Measurements from ENCODE around the gene TAOK3. TPM values are rescaled to one million over a fixed set of nuclear protein-coding genes. Genes with fewer than 3 reads are reported as not detected.

TAOK3 gene
- total and polyA plus RNA-seq, 2 donors (not counting 1 experiment from before 2014, with no cell fraction given) = 30.0 to 80.4 TPM

DNA sequence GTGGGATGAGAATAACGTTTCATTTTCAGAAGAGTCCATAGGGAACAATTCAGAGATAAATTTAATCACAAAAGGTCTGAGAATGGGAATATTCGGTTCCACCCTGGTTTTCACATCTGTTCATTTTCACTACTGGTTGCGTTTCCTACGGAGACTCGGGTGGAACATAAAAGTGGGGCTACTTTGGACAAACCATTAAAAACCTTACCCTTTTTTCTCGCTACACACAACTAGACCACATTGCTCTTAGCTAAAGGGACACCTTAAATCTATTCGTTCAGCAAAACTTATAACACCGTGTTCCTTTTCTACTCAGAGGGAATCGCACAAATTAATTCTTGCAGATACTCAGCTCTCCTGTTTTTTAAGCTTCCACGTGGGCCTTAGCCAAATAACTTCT lies 2.6 kb upstream of the TAOK3 start:
- ATAC-seq (ENCODE audit: low read depth) (no peak), DNase-seq (no peak)
- Histone ChIP-seq H4K20me1 (ENCODE audit: control insufficient read depth, insufficient read depth, low read length, poor library complexity, severe bottlenecking) (peaks cover 22% of the 10 kb centered on the region), H3K27ac (ENCODE audit: low read length in 2 of 2) (no peak overlapping the region), H3K27me3 (replicated peaks in 1 of 4; ENCODE audit: control extremely low read depth in 1 of 4, control insufficient read depth in 3 of 4, insufficient read depth in 4 of 4, low read length in 3 of 4) (no peaks in the 10 kb centered on the region), H3K4me1 (ENCODE audit: control insufficient read depth in 2 of 2, insufficient read depth in 2 of 2, low read length in 2 of 2) (peaks cover 30 to 43% of the 10 kb centered on the region in 2 donors), H3K9me3 (ENCODE audit: control extremely low read depth in 1 of 3, control insufficient read depth in 2 of 3, insufficient read depth in 1 of 3, low read length in 2 of 3) (no peaks in the 10 kb centered on the region), H3K36me3 (replicated peaks in 1 of 2; ENCODE audit: control extremely low read depth in 1 of 2, control insufficient read depth in 1 of 2, extremely low read depth in 1 of 2, insufficient read depth in 2 of 2, low read length in 1 of 2) (peaks cover 7 to 11% of the 10 kb centered on the region in 2 experiments), H2AFZ (ENCODE audit: insufficient read depth, low read depth, low read length, poor library complexity, severe bottlenecking) (peak overlapping the region; percentile 84), H3K4me2 (replicated peaks; ENCODE audit: low read depth, low read length, poor library complexity, severe bottlenecking) (peak overlapping the region; percentile 82), H3K79me2 (ENCODE audit: control insufficient read depth, insufficient read depth, low read length) (peaks cover 70% of the 10 kb centered on the region), H3K4me3 (ENCODE audit: control extremely low read depth in 1 of 5, extremely low read depth in 1 of 5, insufficient read depth in 1 of 5, low read depth in 2 of 5, low read length in 4 of 5) (no peak overlapping the region), H3K9ac (ENCODE audit: low read length) (peak overlapping the region; percentile 69)
- Mint-ChIP-seq H3K27me3 (no peaks in the 10 kb centered on the region), H3K4me1 (peaks cover 50% of the 10 kb centered on the region), H3K4me3 (peak overlapping the region; percentile 98), H3K27ac (peak overlapping the region; percentile 26), H3K9me3 (ENCODE audit: insufficient read depth) (no peaks in the 10 kb centered on the region)
- intact Hi-C loops (cut with micrococcal nuclease) = no loop called here
- CTCF ChIA-PET = interaction anchor here (0.7 to 7.8 kb wide), 35 partner anchors 8 to 313 kb away, joined by 3 to 221 read pairs (median 8); partner anchors contain the start of gene PEBP1
- POLR2A ChIA-PET = interaction anchor here (1.0 to 2.1 kb wide), 6 partner anchors 18 to 315 kb away, joined by 3 to 12 read pairs (median 5); partner anchors contain the start of gene PEBP1
- TF ChIP-seq CTCF (IDR thresholded peaks at IDR 0.05) (no peak), EZH2 (IDR thresholded peaks at IDR 0.05; ENCODE audit: borderline replicate concordance, insufficient read depth, low read depth, low read length, poor library complexity, severe bottlenecking) (no peak)
- WGBS (ENCODE audit: insufficient coverage) = 93% methylated on average over 8 of the region's 10 CpGs

DNA sequence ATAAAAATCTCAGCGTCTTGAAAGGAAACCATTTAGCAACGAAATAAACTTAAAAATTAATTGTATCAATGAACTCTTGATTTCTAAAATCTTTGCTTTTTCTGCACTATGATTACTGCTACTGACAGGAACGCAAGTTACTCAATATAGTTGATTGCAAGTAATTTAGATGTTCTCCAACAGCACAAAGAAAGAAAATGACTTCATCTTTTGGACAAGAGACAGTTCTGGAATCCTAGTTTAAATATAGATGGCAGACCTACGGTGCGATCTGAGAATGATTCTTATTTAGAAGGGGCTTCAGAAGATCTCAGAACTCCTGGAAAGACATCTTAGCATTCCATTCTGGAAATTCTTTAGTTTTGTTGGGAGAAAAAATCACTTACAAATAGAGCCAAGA lies 2.2 kb upstream of the TAOK3 start:
- DNase-seq = no peak
- Histone ChIP-seq H2AFZ (ENCODE audit: insufficient read depth, low read depth, low read length, poor library complexity, severe bottlenecking) (no peak overlapping the region), H3K9me3 (ENCODE audit: control extremely low read depth in 1 of 3, control insufficient read depth in 2 of 3, insufficient read depth in 1 of 3, low read length in 2 of 3) (no peaks in the 10 kb centered on the region), H4K20me1 (ENCODE audit: control insufficient read depth, insufficient read depth, low read length, poor library complexity, severe bottlenecking) (peaks cover 26% of the 10 kb centered on the region), H3K27ac (ENCODE audit: low read length in 2 of 2) (no peak overlapping the region), H3K4me1 (ENCODE audit: control insufficient read depth in 2 of 2, insufficient read depth in 2 of 2, low read length in 2 of 2) (peaks cover 32 to 43% of the 10 kb centered on the region in 2 donors), H3K36me3 (replicated peaks in 1 of 2; ENCODE audit: control extremely low read depth in 1 of 2, control insufficient read depth in 1 of 2, extremely low read depth in 1 of 2, insufficient read depth in 2 of 2, low read length in 1 of 2) (peaks cover 5 to 7% of the 10 kb centered on the region in 2 experiments), H3K4me3 (ENCODE audit: control extremely low read depth in 1 of 5, extremely low read depth in 1 of 5, insufficient read depth in 1 of 5, low read depth in 2 of 5, low read length in 4 of 5) (no peak overlapping the region), H3K9ac (ENCODE audit: low read length) (no peak overlapping the region), H3K4me2 (replicated peaks; ENCODE audit: low read depth, low read length, poor library complexity, severe bottlenecking) (no peak overlapping the region), H3K79me2 (ENCODE audit: control insufficient read depth, insufficient read depth, low read length) (peaks cover 72% of the 10 kb centered on the region), H3K27me3 (replicated peaks in 1 of 4; ENCODE audit: control extremely low read depth in 1 of 4, control insufficient read depth in 3 of 4, insufficient read depth in 4 of 4, low read length in 3 of 4) (no peaks in the 10 kb centered on the region)
- no CpG with 5 or more reads among the region's 5 CpGs for WGBS (ENCODE audit: insufficient coverage)
- ATAC-seq (ENCODE audit: low read depth) = no peak
- no peaks in the 10 kb centered on the region for H3K27me3 Mint-ChIP-seq
- H3K4me3 Mint-ChIP-seq = peak overlapping the region; percentile 55
- CTCF ChIA-PET = interaction anchor here (1.1 to 7.8 kb wide), 14 partner anchors 17 to 313 kb away, joined by 3 to 221 read pairs (median 11); no protein-coding TSS in a partner anchor
- POLR2A ChIA-PET = interaction anchor here (1.4 kb wide), 1 partner anchor 188 kb away, joined by 3 read pairs; no protein-coding TSS in a partner anchor
- TF ChIP-seq EZH2 (IDR thresholded peaks at IDR 0.05; ENCODE audit: borderline replicate concordance, insufficient read depth, low read depth, low read length, poor library complexity, severe bottlenecking) = no peak
- TF ChIP-seq CTCF (IDR thresholded peaks at IDR 0.05) = no peak
- peak overlapping the region; percentile 7 for H3K27ac Mint-ChIP-seq
- H3K9me3 Mint-ChIP-seq (ENCODE audit: insufficient read depth) = no peaks in the 10 kb centered on the region
- intact Hi-C loops (cut with micrococcal nuclease) = loop anchor here (5.0 kb wide), 1 partner anchor 73 kb away; no protein-coding TSS in a partner anchor
- peaks cover 50% of the 10 kb centered on the region for H3K4me1 Mint-ChIP-seq

Measured in B cell (primary cell).